ENCODE results near the gene ZNF860.

Gene ZNF860

GRCh38 chr3:31981206-31982181 is at the start of gene ZNF860, which contains the start of gene OSBPL10:
Gene ZNF860, plus strand, starts transcription at chr3:31981750. Its CDS starts 7,330 bp downstream, at chr3:31989080.
Gene OSBPL10, minus strand, starts transcription at chr3:31981262. Its CDS starts 83 bp downstream, at chr3:31981179.
- no peak for DNase-seq

GRCh38 chr3:31932990-31933389 is 48.6 kb upstream of the ZNF860 start:
- no peak for DNase-seq

DNA sequence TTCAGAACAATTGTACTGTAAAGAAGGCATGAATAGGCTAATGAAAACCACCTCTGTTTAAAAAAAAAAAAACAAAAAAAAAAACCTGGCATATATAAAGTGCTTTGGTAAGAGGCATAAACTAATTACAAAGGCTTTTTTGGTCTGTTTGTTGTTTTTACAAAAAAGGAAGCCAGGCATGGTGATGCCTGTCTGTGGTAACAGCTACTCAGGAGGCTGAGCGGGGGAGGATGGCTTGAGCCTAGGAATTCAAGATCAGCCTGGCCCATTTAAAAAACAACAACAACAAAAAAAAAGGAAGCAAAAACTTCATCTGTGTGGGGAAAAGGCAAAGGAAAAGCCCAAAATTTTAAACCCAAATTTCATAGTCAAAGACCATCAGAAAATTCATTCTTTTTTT is 47.5 kb upstream of the ZNF860 start:
- DNase-seq: no peak

- no peak for DNase-seq
These were observed 46.7 kb upstream of the ZNF860 start for GRCh38 chr3:31934866-31935265.

DNA sequence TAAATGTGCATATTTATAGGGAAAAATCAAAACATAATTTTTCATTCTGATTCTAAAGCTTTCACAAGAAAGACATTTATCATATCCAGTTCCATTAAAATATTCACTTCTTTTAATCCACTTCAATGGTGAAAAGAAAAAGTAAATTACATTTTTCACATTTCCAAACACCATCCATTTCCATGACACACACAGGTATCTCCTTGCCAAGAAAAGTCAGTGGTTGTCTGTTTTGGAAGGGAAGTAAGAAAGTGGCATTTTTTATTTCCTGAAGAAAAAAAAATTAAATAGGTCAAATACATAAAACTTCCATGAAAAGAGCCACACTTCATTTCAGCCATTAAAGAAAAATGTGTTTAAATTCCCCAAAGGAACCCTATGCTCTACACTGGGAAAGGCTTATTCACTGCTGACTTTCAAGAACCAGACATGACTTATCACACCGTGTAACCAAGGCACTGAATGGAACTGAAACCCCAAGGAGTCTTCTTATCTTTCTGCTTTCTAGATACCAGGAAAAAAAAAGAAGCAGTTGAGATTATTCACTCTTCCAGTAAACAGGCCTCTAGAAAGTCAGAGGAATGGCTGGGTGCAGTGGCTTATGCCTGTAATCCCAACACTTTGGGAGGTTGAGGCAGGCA is 45.0 kb upstream of the ZNF860 start:
- no peak for DNase-seq

- DNase-seq: no peak
These were observed 44.3 kb upstream of the ZNF860 start for GRCh38 chr3:31937225-31937624.

DNA sequence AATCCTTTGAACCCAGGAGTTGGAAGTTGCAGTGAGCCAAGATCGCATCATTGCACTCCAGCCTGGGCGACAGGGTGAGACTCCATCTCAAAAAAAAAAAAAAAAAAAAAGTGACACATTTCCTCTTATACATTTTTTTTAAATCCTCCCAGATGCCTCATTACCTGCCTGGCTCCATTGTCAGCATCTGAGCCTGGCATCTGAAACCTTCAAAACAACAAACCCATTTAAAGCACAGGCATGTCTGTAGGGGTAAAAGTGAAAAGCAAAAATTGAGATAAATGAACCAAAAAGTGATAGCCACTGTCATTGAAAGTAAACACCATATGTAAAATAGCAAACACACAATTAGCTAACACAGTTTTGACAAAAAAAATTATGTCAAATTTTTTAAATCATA is 39.1 kb upstream of the ZNF860 start:
- DNase-seq: no peak

GRCh38 chr3:31943041-31943440 is 38.5 kb upstream of the ZNF860 start:
- no peak for DNase-seq

- no peak for DNase-seq
These were observed 35.9 kb upstream of the ZNF860 start for GRCh38 chr3:31945738-31946052.

GRCh38 chr3:31946484-31947081 is 35.0 kb upstream of the ZNF860 start:
- no peak for DNase-seq

DNA sequence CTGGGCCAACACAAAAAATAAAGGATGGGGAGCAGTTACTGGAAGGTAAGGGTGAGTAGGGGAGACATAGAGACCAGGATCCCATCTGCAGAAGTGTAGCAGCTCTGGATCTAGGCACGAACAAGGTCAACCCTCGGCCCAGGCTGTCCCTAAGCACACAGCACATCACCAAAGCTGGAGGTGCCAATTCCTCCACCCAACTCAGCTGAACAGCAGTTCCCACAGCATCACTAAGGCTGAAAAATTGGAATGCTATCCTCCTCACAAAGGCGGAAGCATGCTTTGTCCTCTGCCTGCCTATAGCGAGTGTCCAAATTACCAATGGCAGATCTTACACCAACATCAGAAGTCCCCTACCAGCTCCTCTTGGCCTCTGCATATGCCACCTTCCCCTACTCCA is 34.4 kb upstream of the ZNF860 start:
- no peak for DNase-seq

DNA sequence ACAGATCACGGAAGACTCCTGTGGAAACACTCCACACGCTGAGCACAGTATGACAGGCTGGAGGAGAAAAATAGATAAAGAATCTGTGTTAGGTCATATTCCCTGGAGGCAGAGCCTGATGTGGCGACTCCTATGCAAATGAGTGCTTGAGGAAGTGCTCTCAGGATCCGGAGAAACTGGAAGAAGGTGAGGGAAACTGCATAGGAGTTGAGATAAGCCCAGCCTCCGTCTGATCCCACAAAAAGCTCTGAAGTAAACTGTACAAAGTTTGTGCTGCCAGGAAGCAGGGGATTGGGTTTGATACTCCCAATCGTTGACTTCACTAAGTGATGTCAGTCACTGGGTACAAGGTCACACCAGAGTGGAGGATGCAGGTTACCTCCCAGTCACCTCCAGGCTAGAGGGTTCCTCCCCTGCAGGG is 33.9 kb upstream of the ZNF860 start:
- no peak for DNase-seq

- no peak for DNase-seq
These were observed 33.3 kb upstream of the ZNF860 start for GRCh38 chr3:31948280-31948679.

- no peak for DNase-seq
These were observed 29.3 kb upstream of the ZNF860 start for GRCh38 chr3:31952205-31952604.

- no peak for DNase-seq
These were observed 28.5 kb upstream of the ZNF860 start for GRCh38 chr3:31953091-31953490.

DNA sequence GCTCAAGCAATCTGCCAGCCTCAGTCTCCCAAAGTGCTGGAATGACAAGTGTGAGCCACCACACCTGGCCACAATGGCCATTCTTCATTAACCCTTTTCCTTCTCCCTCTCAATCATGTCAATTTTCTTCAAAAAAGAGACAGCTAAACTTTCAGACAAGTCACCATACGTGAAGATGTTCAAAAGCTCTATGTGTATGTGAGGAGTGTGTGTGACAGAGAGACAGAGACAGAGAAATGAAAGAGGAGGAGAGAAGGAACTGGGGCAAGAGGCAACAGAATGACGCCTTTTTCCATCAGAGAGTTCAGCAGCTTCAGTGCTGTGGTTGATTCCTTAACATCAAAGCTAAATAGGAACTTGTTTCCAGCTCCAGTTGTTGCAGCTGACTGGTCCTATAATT is 27.9 kb upstream of the ZNF860 start:
- no peak for DNase-seq

GRCh38 chr3:31955581-31955980 is 26.0 kb upstream of the ZNF860 start:
- no peak for DNase-seq

- no peak for DNase-seq
These were observed 24.4 kb upstream of the ZNF860 start for GRCh38 chr3:31957106-31957505.

- DNase-seq: no peak
These were observed 22.8 kb upstream of the ZNF860 start for GRCh38 chr3:31958701-31959152.

DNA sequence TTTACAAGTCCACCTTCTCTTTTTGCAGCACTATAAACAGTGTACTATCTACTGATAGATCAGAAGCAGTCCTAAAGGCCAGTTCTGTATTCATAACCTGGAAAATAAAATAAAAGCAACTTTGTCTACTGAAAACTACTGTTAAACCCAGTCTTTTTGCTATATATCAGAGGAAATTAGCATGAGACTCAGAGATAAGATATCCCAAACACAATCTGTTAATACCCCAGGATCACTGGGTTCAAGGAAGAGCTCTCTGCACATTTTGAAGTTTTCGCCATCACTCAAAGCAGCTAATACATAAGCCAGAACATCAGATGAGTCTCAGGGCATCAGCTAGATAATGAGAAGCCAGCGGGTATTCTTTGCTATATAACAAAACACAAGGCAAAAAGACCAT is 22.3 kb upstream of the ZNF860 start:
- no peak for DNase-seq

DNA sequence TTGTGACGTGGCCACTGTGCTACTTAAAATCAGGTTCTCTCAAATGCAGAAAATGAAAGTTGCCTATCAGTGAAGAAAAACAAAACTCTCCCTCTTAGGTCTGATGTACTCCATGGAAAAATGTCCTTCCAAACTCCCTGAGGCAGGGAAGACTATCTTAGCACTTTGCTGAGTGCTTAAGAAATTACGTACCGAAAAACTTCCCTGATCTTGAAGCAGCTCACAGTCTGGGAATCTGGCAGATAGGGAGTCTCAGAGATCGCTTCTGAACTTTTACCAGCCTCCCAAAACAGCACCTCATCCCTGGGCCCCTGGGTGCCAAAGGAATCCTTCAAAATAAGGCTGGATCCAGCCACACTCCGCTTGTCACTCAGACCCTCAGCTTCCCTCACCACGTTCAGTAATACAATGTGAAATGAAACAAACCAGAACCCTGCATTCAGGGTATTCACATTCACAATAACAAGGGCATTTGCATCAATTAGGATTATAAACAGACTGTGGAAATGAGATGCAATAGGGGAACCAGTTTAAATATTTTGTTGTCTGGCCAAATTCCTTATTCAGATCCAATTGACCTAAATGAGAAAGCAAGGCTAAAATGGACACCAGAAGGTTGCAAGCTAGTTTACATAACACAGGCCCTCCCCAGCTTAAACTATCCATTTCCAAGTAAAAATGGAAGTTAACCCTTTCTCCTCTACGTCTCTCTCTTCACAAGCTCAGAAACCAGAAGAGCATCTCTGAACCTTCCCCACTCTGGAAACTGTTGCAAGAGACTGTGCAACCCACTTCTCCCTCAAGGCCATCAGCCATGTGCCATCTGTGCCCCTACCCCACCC is 21.4 kb upstream of the ZNF860 start:
- DNase-seq: no peak

- no peak for DNase-seq
These were observed 20.6 kb upstream of the ZNF860 start for GRCh38 chr3:31960793-31961431.
